Fibroblast of villous mesenchyme (primary cell): ENCODE results near the gene UNC93A. TPM values are rescaled to one million over a fixed set of nuclear protein-coding genes. Genes with fewer than 3 reads are reported as not detected.
"Not testable (repeated sequence)": the region's sequence is repeated elsewhere in the genome, so short reads cannot be mapped to it uniquely, and the experiment has no call there.

Source experiments
- DNase-seq: peaks from one replicate; pipeline ENCODE4 v3.0.0-alpha.2; 2010; ENCODE audit warnings: low read depth
- H3K4me3 ChIP-seq: 2 replicates; pipeline ENCODE4 v1.5.1; 2011; ENCODE audit warnings: low read depth, mild to moderate bottlenecking, low read length
- total RNA-seq: library from RNA; depleted of rRNA; stranded (reverse); fragments of >200 nt; gene quantifications from 2 replicates; pipeline ENCODE4 v1.2.3, GENCODE V29; 2012
- TF ChIP-seq, protein P1 (sequence below): IDR thresholded peaks from 2 replicates; pipeline ENCODE4 v1.5.1; 2012; ENCODE audit warnings: low read depth, mild to moderate bottlenecking, low read length; ENCODE audit not compliant: insufficient read depth

UNC93A gene
- total RNA-seq, 1 donor, result not detected

DNA sequence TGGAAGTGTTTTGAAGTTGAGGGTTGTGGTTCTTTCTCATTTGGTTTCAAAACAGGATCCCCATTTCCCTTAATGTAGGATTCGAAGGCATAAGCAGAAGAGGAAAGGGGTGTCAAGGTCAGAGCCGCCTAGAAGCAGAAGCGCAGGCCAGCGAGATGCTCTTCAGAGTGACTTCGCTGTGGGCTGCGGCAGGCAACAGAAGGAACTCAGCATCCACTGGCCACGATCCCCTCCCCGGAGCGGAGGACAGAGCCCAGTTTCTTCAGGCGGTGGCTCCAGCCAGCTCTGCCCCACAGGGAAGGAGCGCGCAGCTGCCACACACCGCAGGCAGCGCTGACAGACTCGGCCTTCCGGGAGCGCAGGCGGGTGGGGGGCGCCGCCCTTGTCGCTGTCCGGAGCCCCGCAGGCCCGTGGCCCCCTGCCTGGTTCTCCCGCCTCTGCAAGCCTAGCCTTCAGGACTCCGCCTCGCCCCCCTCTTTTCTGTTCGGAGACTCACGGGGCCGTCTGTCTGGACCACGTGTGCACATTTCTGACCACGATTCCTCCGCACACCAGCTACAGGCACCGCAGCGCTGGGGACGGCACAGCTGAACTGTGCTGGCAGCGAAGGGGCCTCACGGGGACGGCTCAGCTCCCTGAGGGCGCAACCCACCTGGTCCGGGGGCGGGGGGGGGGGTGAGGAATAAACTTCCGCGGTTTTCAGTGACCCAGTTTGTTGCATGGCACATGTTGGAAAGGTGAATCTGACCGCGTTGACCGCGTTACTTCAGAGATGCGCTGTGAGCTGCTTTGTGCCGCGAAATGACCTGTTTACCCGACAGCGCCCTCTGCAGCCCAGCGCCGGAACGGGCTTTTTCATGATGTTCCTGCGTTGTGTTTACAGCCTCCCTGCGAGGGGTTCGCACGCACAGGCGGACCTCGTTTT is 59.9 kb downstream of the UNC93A start:
- H3K4me3 ChIP-seq, result peak overlapping the region; percentile 43
- TF ChIP-seq, protein P1, sequence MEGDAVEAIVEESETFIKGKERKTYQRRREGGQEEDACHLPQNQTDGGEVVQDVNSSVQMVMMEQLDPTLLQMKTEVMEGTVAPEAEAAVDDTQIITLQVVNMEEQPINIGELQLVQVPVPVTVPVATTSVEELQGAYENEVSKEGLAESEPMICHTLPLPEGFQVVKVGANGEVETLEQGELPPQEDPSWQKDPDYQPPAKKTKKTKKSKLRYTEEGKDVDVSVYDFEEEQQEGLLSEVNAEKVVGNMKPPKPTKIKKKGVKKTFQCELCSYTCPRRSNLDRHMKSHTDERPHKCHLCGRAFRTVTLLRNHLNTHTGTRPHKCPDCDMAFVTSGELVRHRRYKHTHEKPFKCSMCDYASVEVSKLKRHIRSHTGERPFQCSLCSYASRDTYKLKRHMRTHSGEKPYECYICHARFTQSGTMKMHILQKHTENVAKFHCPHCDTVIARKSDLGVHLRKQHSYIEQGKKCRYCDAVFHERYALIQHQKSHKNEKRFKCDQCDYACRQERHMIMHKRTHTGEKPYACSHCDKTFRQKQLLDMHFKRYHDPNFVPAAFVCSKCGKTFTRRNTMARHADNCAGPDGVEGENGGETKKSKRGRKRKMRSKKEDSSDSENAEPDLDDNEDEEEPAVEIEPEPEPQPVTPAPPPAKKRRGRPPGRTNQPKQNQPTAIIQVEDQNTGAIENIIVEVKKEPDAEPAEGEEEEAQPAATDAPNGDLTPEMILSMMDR, result peak; percentile 66
- DNase-seq, result peak; percentile 36

DNA sequence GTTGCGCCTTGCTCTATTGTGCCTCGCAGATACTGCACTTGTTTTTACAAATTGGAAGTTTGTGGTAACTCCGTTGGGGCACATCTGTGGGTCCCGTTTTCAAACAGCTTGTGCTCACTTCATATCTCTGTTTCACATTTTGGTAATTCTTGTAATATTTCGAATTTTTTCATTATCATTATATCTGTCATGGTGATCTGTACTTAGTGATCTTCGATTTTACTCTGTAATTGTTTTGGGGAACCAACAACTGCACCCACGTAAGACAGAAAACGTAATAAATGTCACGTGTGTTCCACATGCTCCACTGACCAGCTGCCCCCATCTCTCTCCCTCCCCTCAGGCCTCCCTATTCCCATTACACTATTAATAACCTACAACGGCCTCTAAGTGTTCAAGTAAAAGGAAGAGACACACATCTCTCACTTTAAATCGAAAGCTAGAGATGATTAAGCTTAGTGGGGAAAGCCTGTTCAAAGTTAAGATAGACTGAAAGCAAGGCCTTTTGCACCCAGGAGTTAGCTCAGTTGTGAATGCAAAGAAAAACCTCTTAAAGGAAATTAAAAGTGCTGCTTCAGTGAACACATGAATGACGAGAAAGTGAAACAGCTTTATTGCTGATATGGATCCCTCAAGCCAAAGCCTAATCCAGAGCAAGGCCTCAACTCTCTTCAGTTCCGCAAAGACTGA is 60.7 kb downstream of the UNC93A start:
- H3K4me3 ChIP-seq, result no peak overlapping the region
- no peak for DNase-seq
- TF ChIP-seq, protein P1, result no peak

DNA sequence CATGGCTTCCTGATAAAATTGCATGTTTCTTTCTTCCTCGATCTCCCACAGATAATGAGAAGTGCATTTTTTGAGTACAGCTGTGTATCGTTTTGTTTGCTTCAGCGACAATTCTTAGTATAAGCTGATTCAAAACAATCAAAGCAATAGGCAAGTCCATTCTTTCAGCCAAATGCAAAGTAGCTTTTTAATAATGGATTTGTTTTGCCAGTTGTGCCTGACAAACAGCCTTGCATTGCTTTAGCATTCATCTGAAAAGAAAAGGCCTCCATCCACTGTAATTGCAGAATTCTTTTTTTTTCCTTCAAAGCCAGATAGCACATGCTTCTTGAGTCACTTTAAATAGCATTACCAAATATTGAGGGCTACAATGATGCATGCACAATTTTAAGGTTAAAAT is 65.8 kb downstream of the UNC93A start:
- no peak for DNase-seq
- TF ChIP-seq, protein P1, result no peak

DNA sequence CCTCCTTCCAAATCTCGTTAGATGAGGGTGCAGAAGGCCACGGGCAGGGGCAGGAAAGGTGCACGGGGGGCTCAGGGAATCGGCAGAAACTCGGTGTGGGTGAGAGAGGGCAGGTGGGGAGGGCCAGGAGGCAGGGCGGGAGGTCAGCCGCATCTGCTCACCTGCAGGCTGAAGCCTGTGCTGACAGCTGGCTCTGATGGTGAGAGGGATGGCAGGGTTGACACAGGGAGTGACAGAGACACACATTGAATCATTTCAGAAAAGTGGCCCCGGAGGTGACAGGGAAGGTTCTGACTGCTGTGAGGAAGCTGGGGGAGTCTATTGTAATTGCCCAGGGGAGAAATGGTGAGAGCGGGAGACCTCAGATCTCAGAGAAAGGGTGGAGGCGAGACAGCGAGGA is 67.3 kb downstream of the UNC93A start:
- DNase-seq, H3K4me3 ChIP-seq: not testable (repeated sequence)

More for the DNA sequence above, 65.8 kb downstream of the UNC93A start:
- H3K4me3 ChIP-seq, result no peak overlapping the region

DNA sequence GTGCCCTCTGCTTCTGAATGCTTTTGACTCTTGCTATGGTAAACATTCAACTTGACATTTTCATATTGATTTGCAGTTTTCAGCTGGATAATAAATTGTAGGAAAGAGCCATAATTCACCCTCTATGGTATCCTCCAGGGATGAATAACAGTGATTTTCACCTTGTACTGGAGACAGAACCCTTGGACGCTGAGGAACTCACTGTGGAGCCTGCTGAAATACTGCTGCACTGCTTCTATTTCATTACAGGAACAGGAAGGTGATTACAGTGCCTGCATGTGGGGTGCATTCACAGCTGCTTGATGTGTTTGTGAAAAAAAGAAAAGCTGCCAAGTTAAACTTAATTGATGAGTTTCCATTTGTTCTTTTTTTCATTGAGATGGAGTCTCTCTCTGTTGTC is 70.1 kb downstream of the UNC93A start:
- DNase-seq, H3K4me3 ChIP-seq: not testable (repeated sequence)

Other genes starting within 250 kb of the UNC93A start
- under 0.01 TPM in 1 of 2 replicates, not detected in the other for gene CCR6, start 168.2 kb upstream of the UNC93A start, total RNA-seq
- gene GPR31, start 133.3 kb upstream of the UNC93A start, total RNA-seq, result not detected in 2 replicates
- not detected in 2 replicates for gene TTLL2, start 33.8 kb downstream of the UNC93A start, total RNA-seq